Fibroblast of villous mesenchyme (primary cell): ENCODE measurements around the gene CCDC179. TPM values are rescaled to one million over a fixed set of nuclear protein-coding genes. Genes with fewer than 3 reads are reported as not detected.

Experiments used
- DNase-seq: peaks from one replicate; pipeline ENCODE4 v3.0.0-alpha.2; 2010; ENCODE audit warnings: low read depth
- H3K4me3 ChIP-seq: 2 replicates; pipeline ENCODE4 v1.5.1; 2011; ENCODE audit warnings: low read depth, mild to moderate bottlenecking, low read length
- total RNA-seq: library from RNA; depleted of rRNA; stranded (reverse); fragments of >200 nt; gene quantifications from 2 replicates; pipeline ENCODE4 v1.2.3, GENCODE V29; 2012
- TF ChIP-seq, protein P1 (sequence below): IDR thresholded peaks from 2 replicates; pipeline ENCODE4 v1.5.1; 2012; ENCODE audit warnings: low read depth, mild to moderate bottlenecking, low read length; ENCODE audit not compliant: insufficient read depth

The CCDC179 gene
- total RNA-seq: not detected in 2 replicates

GRCh38 chr11:22860241-22860640, at the start of gene CCDC179:
Gene CCDC179, minus strand, starts transcription at chr11:22860474. Its CDS starts 53 bp downstream, at chr11:22860421.
- H3K4me3 ChIP-seq: no peak within 1 kb of the TSS
- TF ChIP-seq, protein P1, sequence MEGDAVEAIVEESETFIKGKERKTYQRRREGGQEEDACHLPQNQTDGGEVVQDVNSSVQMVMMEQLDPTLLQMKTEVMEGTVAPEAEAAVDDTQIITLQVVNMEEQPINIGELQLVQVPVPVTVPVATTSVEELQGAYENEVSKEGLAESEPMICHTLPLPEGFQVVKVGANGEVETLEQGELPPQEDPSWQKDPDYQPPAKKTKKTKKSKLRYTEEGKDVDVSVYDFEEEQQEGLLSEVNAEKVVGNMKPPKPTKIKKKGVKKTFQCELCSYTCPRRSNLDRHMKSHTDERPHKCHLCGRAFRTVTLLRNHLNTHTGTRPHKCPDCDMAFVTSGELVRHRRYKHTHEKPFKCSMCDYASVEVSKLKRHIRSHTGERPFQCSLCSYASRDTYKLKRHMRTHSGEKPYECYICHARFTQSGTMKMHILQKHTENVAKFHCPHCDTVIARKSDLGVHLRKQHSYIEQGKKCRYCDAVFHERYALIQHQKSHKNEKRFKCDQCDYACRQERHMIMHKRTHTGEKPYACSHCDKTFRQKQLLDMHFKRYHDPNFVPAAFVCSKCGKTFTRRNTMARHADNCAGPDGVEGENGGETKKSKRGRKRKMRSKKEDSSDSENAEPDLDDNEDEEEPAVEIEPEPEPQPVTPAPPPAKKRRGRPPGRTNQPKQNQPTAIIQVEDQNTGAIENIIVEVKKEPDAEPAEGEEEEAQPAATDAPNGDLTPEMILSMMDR: no peak
- no peak for DNase-seq

DNA sequence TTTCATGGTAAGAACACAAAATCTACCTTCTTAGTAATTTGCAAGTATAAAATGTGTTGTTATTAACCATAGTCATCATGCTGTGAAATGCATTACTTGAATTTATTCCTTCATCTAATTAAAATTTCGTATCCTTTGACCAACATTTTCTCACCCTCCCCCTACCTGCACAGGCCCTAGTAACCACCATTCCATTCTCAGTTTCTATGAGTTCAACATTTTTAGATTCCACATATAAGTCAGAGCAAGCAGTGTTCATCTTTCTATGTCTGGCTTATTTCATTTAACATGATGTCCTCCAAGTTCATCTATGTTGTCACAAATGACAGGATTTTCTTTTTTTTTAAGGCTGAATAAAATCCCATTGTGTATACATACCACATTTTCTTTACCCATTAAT, 43.5 kb upstream of the CCDC179 start:
- DNase-seq: no peak
- TF ChIP-seq, protein P1: no peak
- H3K4me3 ChIP-seq: no peak overlapping the region

DNA sequence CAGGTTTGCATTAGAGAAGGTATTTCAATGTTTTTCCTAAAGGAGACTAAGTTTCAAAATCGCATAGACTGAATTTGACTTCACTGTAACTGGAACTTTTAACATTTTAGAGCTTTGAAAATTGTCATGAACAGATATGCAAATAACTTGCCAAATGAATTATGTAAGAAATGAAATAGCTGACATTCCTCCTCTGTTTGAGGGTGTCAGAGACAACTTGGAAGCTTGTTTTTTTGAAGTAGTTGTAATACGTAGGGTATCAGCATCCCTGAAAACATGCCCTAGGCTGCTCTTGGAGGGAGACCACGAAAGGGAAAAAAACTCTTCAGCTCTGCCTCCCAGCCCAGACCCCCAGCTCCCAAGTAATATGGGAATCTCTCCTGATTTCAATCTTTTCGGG, 41.3 kb upstream of the CCDC179 start:
- no peak for DNase-seq
- TF ChIP-seq, protein P1: no peak
- H3K4me3 ChIP-seq: no peak overlapping the region

DNA sequence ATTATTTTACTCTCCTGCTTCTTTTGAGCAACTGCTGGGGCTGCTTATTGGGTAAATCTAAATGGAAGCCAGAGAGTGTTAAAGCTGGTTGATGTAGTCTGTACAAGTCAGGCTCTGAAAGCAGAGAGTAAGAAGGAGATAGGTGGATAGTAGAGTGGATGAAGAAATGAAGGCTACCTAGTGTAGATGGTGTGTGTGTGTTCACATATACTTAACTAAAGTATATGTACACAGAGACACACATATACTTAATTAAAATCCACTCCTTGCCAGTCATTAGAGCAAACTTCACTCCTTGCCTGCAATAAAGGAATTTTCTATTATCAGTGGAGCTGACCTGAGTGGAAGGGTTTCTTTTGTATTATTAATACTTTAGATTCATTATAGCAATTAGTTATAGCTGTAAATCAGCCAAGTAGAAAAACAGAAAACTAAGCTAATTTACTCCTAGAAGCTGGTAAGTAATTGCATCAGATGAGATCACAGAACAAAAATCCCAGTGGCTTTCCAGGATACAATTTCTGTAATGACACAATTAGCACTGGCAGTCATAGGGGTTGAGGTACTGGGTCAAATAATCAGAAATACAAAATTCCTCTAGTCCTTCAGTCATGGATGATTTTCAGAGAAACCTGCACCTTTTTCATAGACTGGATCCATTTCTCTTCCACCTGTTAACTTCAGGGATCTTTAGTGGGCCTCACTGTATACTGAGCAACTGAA, 40.7 kb upstream of the CCDC179 start:
- no peak overlapping the region for H3K4me3 ChIP-seq
- no peak for DNase-seq
- TF ChIP-seq, protein P1: no peak

GRCh38 chr11:22898036-22898435, 37.8 kb upstream of the CCDC179 start:
- no peak for DNase-seq
- TF ChIP-seq, protein P1: no peak
- H3K4me3 ChIP-seq: no peak overlapping the region

DNA sequence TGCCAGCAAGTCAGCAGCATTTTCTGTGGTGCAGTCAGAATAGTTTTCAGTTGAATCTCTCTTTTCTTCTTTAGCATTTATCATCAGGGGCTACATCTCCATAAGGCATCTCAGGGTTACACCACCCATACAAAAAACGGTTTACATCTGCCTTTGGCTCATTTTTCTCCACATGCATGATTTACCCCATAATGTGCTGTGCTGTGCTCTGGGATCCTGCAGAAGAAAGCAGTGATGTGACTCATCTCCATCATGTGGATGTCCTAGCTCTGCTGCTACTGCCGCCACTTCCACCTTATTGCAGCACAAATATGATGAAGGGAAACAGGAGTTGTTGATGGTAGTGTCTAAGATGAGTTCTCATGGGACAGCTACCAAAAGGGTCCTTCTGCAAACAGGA, 30.0 kb upstream of the CCDC179 start:
- TF ChIP-seq, protein P1: no peak
- DNase-seq: no peak
- H3K4me3 ChIP-seq: no peak overlapping the region

DNA sequence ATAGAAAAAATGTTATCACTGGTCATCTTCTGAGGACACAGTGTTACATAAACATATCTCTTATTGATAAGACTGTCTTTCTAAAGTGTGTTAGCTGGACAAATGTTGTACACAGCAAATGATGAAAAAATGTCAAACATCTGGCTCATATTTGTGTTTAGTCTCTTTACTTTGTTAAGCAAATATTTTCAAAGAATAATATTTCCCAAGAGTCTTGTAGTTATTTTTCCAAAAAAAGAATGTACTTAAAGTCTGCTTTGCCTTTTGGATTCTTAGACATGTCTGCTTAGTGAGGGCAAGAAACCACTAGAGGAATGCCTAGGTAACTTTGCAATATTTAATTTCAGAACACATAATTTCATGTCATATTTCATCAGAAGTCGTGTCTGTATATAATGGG, 23.9 kb upstream of the CCDC179 start:
- DNase-seq: no peak
- TF ChIP-seq, protein P1: no peak
- no peak overlapping the region for H3K4me3 ChIP-seq
